IMR-90 (cell line): ENCODE results near the gene PPARD.

Experiments used
- CEBPB ChIP-seq: IDR thresholded peaks from 2 replicates; pipeline ENCODE4 v1.6.1; 2012; ENCODE audit warnings: low read depth, low read length, improper control_type of control experiment
- MXI1 ChIP-seq: IDR thresholded peaks from 2 replicates; pipeline ENCODE4 v1.6.1; 2012; ENCODE audit warnings: low read depth, mild to moderate bottlenecking, low read length, moderate library complexity, borderline replicate concordance
- POLR2A ChIP-seq: IDR thresholded peaks from 2 replicates; pipeline ENCODE4 v1.6.1; 2012; ENCODE audit warnings: mild to moderate bottlenecking, low read depth, low read length
- RAD21 ChIP-seq: IDR thresholded peaks from 2 replicates; pipeline ENCODE4 v1.6.1; 2012; ENCODE audit warnings: low read length, improper control_type of control experiment
- TF ChIP-seq, protein P1 (sequence below): conservative IDR thresholded peaks from 2 replicates; pipeline ENCODE4 v1.5.1; 2012; ENCODE audit warnings: mild to moderate bottlenecking, low read depth, low read length, improper control_type of control experiment

DNA sequence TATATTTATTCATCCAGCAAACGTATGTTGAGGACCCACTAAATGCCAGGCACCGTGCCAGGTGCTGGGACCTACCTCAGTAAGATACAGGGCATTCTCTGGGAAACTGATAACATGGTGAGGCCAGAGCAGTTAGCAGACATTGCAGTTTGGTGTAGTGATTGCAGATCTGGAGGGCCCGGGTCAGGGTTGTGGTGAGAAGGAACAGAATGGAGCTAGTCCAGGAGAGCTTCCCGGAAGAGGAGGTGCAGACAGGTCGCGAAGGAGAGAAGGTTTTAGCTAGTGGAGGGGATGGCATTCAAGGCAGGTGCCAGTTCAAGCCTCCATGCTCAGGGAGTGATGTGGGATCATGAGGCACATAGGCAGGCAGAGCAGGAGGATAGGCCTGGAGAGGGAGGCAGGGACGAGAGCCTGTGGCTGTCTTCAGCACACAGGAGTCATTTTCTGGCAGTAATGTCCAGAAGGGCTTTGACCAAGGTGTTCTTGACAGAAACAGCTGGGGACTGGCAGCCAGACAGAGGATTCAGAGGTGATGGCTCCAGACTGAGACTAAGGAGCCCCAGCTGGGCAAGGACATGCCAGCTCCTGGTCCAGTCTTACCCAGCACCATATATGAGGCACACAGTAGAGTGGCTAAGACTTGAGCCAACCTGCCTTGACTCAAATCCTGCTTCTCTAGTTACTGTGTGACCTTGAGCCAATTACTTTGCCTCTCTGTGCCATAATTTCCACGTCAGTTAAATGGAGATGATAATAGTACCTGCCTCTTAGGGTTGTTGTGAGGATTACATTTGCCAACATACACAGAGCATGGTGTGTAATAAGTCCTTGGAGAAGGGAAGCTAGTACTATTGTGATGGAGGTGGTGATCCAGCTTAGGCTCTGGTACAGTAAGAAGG, 61.4 kb downstream of the PPARD start:
- TF ChIP-seq POLR2A (no peak), MXI1 (no peak), RAD21 (no peak), CEBPB (no peak)
- TF ChIP-seq, protein P1, sequence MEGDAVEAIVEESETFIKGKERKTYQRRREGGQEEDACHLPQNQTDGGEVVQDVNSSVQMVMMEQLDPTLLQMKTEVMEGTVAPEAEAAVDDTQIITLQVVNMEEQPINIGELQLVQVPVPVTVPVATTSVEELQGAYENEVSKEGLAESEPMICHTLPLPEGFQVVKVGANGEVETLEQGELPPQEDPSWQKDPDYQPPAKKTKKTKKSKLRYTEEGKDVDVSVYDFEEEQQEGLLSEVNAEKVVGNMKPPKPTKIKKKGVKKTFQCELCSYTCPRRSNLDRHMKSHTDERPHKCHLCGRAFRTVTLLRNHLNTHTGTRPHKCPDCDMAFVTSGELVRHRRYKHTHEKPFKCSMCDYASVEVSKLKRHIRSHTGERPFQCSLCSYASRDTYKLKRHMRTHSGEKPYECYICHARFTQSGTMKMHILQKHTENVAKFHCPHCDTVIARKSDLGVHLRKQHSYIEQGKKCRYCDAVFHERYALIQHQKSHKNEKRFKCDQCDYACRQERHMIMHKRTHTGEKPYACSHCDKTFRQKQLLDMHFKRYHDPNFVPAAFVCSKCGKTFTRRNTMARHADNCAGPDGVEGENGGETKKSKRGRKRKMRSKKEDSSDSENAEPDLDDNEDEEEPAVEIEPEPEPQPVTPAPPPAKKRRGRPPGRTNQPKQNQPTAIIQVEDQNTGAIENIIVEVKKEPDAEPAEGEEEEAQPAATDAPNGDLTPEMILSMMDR = no peak
